DLD1 (cell line): ENCODE data around the gene YEATS4.

Experiments used
- in situ Hi-C: cut with HindIII; loops from 2 replicates; pipeline ENCODE4 v1.10.0; 2017; ENCODE audit warnings: low sequenced_read_pairs

Gene YEATS4

DNA sequence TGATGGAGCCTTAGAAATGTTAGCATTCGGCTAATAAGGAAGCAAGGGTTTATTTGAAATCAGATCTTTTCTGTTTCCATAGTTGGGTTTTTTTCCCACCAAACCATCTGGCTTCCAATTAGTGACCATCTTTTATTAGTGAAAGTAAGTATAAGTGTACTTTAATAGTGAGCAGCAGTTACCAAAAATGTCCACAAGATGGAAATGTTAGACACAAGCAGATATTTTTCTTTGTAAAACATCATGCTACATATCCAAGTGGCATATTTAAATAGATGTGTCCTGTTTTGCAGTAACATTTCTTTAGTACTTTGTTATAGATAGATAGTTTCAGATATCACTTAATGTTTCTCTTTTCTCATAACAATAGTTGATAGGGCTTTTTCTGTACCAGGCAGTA, 28.8 kb downstream of the YEATS4 start:
- in situ Hi-C loops: no loop called here

DNA sequence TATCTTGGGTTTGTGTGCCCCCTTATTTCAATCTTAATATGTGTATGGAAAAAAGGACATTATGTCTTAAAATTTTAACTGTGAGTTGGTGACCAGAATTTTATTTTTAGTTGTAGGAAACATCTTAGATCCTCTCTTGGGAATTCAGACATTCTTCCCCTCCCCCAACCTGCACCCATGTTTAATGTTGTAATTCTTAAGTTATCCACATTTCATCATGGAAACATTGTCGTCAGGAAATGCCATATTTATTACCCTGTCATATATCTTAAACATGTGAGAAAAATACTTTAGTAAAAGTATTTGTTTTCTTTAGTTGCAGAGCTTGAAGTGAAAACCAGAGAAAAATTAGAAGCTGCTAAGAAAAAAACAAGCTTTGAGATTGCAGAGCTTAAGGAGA, 30.3 kb downstream of the YEATS4 start:
- in situ Hi-C loops: no loop called here

DNA sequence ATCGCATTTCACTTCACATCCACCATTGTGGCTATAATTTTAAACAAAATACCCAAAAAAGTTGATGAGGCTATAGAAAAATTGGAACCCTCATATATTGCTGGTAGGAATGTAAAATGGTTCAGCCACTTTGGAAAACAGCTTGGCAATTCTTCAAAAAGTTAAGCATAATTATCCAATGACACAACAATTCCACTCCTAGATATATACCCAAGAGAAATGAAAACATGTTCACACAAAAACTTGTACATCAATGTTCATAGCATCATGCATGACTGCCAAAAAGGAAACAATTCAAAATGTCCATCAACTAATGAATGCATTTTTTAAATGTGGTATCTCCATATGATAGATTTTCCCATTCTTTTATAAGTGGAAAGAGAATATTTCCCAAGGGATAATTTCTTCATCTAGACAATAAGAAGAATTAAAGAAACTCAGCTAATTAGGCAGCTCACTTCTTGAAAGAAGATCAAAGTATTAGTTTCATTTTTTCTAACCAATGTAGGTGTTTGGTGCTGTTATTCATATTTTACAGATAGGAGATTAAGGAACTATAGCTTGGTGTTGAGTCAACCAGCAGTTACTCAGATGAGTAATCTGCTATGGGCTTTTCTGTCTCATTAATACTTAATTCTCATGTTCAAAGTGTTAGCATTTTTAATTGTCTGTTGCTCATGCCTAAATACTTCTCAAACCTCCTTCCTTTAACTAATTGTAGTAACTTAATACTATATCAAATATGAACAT, 32.8 kb downstream of the YEATS4 start:
- in situ Hi-C loops: no loop called here

DNA sequence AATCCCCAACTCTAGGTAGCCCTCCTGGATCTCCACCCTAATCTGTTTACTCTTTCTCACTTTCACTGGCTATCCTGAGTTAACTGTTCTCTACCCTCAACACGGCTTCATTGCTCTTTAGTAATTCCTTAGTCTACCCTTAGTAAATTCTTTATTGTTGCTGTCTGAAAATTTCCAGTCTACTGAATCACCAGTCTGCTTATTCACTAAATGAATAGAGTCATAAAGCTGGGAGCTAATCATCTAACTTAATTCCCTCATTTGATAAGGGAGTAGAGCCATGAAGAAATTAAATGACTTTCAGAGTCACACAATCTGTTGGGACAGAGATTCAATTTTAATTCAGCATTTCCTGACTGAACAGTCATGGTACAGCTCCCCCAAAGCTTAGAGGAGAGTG, 36.5 kb downstream of the YEATS4 start:
- in situ Hi-C loops: no loop called here

DNA sequence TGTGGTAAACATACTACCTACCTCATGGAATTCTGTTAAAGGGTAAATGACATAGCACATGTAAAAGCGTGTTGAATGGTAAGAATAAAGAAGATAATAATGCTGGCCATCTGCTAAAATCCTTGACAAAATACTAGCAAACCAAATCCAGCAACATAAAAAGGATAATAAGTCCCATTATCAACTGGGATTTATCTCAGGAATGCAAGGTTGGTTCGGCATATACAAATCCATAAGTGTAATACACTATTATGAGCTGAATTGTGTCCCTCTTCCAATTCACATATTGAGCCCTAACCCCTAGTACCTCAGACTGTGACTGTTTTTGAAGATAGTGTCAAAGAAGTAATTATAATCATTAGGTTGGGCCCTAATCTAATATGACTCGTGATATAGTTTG, 37.4 kb downstream of the YEATS4 start:
- in situ Hi-C loops: no loop called here

DNA sequence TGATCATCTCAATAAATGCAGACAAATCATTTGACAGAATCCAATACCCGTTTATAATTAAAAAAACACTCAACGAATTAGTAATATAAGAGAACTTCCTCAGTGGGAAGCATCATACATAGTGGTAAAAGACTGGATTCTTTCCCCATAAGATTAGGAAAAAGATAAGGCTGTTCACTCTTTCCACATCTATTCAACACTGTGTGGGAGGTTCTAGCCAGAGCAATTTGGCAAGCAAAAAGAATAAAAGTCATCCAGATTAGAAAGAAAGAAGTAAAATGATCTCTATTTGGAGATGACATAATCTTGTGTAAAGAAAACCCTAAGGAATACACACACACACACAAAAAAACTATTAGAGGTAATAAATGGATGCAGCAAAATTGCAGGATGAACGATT, 38.4 kb downstream of the YEATS4 start:
- in situ Hi-C loops: no loop called here

DNA sequence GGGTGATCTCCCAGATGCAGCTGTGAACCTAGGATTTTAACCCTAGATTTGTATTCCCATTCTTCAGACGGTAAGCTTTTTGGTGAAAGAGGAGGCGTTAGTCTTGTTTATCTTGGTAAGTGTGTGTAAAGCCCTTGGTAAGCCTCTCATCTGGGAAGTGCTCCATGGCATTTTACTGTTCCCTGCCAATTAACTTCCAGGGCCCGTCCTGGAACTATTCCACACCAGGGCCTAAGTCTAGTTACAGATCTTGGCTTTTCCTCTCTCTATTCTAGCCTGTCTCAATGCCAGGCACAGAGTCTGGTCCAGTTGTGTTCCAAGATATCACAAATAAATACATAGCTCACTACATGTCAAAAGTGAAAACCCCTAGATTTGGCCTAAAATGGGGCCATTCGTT, 42.4 kb downstream of the YEATS4 start:
- in situ Hi-C loops: no loop called here

DNA sequence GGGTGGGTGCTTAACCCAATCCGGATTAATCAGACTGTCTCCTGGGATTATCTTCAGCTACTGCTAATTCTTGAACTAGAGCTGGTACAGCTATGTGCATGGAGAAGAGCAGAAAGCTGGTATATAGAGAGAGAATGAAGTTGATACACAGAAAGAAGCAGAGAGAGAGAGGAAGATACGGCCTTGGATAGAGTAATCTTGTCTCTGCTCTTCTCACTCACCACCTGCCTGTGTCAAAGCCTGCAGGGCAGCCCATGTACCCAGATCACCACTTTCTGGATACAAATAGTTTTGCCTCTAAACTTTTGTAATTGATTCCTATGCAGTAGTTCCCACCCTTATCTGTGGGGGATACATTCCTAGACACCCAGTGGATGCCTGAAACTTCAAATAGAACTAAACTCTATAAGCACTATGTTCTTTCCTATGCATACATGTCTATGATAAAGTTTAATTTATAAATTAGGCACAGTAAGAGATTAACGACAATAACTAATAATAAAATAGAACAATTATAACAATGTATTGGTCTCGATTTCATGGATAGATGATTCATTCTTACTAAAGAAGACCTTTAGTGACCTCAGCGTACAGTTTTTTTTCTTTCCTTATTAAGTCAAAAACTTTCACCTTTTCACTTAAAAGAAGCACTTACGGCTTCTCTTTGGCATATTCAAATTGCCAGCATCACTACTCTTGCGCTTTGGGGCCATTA, 45.5 kb downstream of the YEATS4 start:
- in situ Hi-C loops: no loop called here

DNA sequence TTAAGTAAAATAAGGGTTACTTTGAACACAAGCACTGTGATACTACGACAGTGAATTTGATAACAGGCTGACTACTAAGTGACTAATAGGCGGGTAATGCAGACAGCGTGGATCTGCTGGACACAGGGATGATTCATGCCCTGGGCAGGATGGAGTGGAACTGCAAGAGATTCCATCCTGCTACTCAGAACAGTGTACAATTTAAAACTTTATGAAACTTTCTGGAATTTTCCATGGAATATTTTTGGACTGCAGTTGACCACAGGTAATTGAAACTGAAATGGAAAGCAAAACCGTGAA, 46.0 kb downstream of the YEATS4 start:
- in situ Hi-C loops: no loop called here

DNA sequence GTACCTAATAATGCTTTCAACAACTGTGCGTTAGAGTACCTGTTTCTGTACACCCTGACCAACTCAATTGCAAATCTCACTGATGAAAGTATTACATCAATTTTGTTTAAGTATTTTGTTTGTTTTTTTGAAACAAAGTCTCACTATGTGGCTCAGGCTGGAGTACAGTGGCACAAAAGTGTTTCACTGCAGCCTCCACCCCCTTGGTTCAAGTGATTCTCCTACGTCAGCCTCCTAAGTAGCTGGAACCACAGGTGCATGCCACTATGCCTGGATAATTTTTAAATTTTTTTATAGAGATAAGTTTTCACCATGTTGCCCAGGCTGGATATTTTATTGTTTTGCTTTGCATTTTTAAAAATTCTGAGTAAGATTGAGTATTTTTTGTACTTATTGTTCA, 46.7 kb downstream of the YEATS4 start:
- in situ Hi-C loops: no loop called here

DNA sequence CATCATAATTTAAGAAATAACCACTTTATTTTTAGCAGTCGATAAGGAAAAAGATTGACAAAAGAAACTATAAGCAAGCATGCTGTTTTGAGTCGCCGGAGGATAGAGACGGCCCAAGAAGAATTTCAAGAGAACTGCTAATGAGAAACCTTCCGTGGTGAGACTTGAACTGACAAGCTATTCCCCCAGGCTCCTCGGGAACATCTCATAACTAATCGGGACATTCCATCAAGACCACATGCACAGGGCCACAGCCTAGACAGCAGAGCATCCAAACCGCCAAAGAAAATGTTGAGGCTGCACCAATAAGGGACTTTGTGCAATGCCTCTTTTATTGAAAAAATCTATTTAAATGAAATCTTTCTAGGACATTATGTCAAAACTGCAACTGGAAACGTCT, 51.0 kb downstream of the YEATS4 start:
- in situ Hi-C loops: no loop called here

DNA sequence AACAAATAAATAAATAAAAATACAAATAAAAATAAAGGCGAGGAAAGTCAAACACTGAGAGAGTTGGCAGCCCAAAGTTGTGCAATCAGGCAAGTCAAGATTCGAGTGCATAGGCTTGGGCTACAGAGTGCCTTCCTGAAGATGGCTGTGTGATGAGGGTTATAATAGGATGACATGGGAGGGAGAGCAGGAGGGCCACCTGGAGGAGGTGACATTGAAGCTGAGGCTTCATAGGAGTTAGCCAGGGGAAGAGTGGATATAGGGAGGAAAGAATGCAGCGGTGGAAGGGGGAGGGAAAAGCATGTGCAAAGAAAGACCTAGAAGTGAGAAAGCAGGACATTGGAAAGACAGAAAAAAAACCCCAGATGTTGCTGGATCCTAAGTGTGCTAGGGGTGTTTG, 53.1 kb downstream of the YEATS4 start:
- in situ Hi-C loops: no loop called here

DNA sequence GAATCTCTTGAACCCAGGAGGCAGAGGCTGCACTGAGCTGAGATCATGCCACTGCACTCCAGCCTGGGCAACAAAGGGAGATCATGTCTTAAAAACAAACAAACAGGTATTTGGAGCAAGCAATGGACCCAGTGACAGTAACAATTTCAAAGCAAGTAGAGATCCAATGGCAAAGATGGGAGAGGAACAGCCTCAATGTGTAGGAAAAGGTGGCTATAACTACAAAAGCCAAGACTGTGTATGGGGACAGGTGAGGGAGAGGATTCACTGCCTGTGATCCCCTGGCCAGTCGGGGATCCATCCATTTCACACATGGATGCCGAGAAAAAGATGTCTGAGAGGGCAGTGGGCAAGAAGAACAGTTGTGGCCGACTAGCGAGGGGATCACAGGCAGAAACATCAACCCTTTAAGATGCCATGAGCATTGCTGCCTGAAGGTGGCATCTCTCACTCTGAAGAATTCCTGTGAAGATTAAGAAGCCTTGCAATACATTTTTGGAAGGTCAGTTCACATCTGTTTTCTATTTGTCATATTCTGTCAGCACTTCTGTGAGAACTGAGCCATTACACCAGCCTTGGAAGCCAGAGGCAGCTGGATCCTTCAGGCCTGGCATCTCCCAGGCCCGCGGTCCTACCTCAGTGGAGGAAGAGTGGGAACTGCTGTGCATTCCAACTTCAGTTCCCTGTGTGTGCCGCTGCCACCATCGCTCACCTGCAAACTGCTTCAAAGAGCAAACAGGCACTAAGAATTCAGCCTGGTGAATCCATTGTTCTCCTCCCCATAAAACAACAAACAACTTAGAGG, 56.1 kb downstream of the YEATS4 start:
- in situ Hi-C loops: no loop called here

DNA sequence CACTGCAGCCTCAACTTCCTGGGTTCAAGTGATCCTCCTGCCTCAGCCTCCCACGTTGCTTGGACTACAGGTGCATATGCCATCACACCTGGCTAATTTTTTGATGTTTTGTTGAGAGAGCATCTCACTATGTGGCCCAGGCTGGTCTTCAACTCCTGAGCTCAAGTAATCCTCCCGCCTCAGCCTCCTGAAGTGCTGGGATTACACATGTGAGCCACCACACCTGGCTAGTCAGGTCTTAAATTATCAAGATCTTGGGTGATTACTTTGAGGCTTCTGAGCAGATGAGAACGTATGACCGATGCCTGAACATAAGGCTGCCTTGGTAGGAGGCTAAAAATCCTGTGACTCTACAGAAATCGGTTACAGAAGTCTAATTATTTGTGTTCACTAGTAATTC, 57.7 kb downstream of the YEATS4 start:
- in situ Hi-C loops: no loop called here

DNA sequence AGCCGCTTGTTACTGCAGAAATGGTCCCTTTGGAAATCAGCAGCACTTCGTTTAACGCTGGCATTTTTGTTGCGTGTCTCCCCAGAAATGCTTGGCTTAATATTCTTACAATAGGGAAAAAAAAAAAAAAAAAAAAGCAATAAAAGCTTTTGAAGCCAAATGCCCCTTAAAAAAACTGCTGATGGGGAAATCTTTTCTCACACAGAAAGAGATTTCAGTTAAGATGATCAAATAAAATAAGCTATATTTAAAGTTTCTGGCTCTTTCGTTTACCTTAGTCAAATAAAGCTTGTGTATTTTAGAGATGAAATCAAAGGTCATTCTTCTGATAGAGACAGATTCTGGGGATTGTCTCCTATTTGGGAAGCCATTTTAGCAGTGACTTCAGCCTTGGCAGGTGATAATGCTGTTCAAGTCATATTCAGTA, 58.2 kb downstream of the YEATS4 start:
- in situ Hi-C loops: no loop called here

DNA sequence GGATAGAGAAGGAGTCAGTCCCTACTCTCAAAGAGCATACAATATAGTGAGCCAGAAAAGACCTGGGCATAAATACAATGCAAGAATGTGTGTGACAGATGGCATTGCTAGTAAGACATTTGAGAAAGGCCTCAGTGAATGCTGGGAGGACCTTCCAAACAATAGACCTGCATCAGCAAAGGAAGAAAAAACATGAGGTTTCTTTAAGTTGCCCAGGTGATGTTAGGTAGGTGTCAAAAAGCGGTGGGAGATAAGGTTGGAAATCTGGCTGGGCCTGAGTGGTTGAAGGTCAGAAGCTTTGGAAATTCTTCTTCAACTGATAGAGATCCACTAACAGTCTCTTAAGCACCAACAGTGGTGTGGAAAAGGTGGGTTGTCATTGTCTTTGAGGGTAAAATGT, 60.2 kb downstream of the YEATS4 start:
- in situ Hi-C loops: no loop called here

DNA sequence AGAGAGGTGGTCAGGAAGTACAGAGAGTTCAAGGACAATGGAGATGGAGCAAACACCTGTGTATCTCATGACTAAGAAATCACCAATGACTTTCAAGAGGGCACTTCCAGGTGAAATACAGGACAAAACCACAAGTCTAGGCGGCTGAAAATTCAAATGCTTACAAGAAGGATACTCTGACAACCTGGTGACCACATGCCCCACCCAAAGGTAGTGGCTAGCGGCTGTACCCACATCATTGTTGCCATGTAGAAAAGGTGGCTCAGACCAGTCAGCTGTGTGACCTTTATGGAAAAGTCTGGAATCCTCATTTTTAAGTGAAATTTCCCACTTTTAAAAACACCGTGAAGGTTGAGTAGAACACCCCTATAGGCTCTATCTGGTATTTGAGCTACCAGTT, 62.0 kb downstream of the YEATS4 start:
- in situ Hi-C loops: no loop called here

DNA sequence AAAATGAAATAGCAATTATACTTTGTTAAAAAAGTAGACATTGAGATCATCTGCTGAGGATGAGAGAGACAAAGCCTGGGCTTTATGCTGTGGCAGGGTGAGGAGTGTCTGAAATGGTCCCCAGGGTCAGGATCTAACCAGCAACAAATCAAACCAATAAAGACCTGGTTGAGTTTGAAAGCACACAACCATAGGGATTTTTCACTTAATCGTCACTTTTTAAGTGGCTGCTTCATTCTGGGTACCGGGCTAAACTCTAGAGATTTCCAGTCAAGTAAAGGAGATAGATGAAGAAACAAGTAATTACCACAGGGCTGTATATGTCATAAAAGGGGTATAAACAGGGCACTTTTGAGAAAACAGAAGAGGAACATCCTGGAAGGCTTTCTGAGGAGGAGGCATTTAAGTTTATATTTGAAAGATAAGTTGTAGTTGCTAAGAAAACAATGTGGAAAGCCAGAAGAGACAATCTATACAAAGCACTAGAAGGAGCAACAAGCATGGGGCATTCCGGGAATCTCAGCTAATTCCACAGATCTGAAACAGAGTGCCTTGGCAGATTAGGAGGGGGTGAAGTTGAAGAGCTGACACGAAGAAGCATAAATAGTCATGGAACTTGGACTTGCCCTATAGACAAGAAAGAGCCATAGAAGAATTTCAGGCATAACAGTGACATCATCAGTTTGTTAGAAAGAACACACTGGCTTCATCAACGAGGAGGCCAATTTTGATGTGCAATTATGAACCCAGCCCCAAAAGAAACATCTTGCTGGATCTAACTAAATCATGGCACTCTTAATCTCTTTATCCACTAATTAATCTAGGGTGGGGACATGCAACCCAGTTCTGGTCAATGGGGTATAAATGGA, 63.7 kb downstream of the YEATS4 start:
- in situ Hi-C loops: no loop called here

DNA sequence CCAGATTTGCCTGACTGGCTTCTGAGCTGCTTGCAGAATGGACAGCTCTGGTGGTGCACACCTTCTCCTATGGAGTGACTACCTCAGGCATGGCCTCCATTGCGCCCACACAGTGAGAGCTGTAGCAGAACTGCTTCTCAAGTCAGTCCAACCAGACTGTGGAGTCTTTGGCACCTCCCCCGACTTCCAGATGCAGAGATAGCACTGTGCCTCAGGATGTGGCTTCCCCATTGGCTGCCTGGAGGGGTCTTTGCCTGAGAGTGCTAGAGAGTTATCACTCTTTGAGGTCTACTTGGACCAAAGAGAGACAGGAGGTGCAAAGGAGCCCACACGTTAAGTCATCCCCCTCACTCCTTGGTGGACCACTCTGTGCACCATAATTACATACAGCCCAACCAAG, 65.9 kb downstream of the YEATS4 start:
- in situ Hi-C loops: no loop called here

DNA sequence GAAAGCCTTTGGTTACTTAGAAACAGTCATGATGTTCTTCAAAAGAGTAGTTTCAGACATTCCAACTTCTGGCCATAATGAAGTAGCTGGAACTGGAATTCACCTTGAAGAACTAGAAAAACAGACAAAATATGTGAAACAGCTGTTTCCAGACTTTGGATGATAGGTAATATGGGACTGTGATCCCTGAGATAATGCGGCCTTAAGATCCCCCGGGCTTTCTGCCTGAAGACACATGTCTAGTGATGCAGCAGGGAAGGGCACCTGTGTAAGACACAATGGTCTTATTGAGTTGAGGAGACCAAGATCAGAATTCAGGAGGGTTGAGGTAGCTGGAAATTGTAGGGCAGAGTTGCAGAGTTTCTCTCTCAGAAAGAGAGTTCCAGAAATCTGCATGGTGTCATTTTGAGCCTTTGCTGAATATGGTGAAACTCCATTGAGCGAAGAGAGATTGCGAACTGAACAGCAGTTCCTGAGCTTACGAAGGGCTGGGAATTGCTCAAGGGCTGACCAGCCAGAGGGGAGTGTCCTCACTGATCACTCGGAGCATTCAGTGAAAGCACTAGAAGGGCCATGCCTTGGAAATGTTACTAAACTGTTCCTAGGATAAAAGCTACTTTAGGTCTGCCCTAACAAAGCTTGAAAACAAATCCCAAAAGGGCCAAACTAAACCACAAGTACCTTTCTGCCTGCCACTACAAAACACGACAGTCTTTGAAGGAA, 69.0 kb downstream of the YEATS4 start:
- in situ Hi-C loops: no loop called here
